ENCODE measurements around the gene ACER2. TPM values are rescaled to one million over a fixed set of nuclear protein-coding genes. Genes with fewer than 3 reads are reported as not detected.

ACER2 gene
- total RNA-seq, 1 experiment from 2014 or later = 8.8 TPM

DNA sequence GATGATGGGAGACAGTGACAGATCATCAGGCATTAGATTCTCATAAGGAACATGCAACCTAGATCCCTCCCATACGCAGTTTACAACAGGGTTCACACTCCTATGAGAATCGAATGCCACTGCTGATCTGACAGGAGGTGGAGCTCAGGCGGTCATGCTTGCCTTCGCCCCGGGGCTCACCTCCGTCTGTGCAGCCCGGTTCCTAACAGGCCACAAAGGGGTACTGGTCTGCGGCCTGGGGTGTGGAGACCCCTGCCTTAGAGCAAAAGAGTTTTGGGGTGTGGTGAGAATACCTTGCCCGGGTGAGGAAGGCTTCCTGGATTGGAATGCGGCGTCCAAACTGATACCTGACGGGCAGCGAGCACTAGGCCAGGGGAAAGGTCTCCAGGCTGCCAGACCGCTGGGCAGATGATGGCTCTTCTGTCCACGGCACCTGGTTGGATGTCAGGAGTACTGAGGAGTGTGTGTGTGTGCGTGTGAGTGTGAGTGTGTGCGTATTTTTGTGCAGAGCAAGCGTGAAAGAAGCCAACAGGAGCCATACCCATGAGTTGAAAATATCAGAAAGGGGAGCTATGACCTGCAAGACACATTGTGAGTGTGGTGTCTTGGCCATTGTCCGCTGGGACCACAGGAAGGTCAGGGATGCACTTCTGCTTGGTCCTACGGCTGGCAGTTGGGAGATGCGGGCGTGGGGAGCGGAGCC, 55.4 kb downstream of the ACER2 start:
- CTCF ChIA-PET = interaction anchor here (0.6 to 2.8 kb wide), 99 partner anchors 9 to 1558 kb away, joined by 3 to 58 read pairs (median 6); partner anchors contain the start of genes ACER2, DENND4C, RPS6 and RRAGA
- Mint-ChIP-seq H3K36me3 (peaks cover 3% of the 10 kb centered on the region), H3K4me1 (peaks cover 3% of the 10 kb centered on the region), H3K4me3 (peak overlapping the region; percentile 74), H3K27me3 (ENCODE audit: low read depth) (peaks cover 9% of the 10 kb centered on the region; the same call in 1 of the 2 replicates), H3K9me3 (peaks cover 11% of the 10 kb centered on the region), H3K27ac (no peak overlapping the region)
- DNase-seq (ENCODE audit: low spot score) = no peak
- POLR2A ChIA-PET = no interaction called here
- no peak for TF ChIP-seq FOXK1 (CRISPR knock-in tag; IDR thresholded peaks at IDR 0.05)
- TF ChIP-seq CREM (CRISPR knock-in tag; IDR thresholded peaks at IDR 0.05) = no peak
- no peak for TF ChIP-seq CBFB (CRISPR knock-in tag; IDR thresholded peaks at IDR 0.05; ENCODE audit: low read depth)
- TF ChIP-seq, protein P1, sequence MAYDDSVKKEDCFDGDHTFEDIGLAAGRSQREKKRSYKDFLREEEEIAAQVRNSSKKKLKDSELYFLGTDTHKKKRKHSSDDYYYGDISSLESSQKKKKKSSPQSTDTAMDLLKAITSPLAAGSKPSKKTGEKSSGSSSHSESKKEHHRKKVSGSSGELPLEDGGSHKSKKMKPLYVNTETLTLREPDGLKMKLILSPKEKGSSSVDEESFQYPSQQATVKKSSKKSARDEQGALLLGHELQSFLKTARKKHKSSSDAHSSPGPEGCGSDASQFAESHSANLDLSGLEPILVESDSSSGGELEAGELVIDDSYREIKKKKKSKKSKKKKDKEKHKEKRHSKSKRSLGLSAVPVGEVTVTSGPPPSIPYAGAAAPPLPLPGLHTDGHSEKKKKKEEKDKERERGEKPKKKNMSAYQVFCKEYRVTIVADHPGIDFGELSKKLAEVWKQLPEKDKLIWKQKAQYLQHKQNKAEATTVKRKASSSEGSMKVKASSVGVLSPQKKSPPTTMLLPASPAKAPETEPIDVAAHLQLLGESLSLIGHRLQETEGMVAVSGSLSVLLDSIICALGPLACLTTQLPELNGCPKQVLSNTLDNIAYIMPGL (CRISPR knock-in tag; IDR thresholded peaks at IDR 0.05) = no peak
- TF ChIP-seq TCF7 (CRISPR knock-in tag; IDR thresholded peaks at IDR 0.05; ENCODE audit: low read depth) = no peak
- TF ChIP-seq, protein P2, sequence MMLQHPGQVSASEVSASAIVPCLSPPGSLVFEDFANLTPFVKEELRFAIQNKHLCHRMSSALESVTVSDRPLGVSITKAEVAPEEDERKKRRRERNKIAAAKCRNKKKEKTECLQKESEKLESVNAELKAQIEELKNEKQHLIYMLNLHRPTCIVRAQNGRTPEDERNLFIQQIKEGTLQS (CRISPR knock-in tag; conservative IDR thresholded peaks at IDR 0.05) = no peak
- TF ChIP-seq, protein P3, sequence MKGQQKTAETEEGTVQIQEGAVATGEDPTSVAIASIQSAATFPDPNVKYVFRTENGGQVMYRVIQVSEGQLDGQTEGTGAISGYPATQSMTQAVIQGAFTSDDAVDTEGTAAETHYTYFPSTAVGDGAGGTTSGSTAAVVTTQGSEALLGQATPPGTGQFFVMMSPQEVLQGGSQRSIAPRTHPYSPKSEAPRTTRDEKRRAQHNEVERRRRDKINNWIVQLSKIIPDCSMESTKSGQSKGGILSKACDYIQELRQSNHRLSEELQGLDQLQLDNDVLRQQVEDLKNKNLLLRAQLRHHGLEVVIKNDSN (CRISPR knock-in tag; IDR thresholded peaks at IDR 0.05) = no peak
- no peak for ATAC-seq

DNA sequence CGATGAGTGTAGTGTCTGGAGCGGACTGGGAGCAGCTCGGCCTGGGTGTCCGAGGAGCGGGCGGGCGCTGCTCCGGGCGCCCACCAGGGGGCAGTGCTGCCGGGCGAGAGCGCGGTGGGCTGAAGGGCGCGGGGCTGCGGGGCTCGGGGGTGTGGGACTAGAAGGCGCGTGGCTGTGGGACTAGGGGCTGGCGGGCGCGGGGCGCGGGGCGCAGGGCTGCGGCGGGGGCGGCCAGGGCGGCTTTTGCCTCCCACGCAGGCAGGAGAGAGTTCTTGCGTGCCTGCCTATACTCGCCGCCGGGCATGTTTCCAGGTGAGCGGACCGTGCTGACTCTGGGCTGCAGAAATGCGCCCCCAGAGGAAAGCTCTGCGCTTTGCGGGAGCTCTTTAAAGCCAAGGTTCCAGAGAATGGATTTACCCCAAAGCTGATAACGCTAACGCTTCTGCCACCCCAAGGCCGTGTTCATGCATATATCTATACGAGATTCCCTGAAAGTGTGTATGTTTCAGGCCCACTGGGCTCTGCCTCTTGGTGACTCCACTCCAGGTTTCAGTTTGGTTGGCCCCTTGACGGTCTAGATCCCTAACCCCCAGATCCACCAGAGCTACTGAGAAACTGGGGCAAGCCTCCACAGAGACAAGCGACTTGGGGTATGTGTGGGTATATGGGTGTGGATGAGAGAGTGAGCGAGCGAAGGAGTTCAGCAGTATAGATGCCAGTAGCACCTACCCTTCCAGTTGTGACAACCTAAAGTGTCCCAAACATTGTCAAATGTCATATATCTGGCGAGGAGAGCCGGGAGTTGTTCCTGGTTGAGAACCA, 56.2 kb downstream of the ACER2 start:
- peaks cover 9% of the 10 kb centered on the region; the same call in 1 of the 2 replicates for H3K27me3 Mint-ChIP-seq (ENCODE audit: low read depth)
- ChIA-PET POLR2A (interaction anchor here (0.6 kb wide), 2 partner anchors 18 to 56 kb away, joined by 3 read pairs; partner anchors contain the start of gene ACER2), CTCF (interaction anchor here (0.5 to 2.8 kb wide), 161 partner anchors 8 to 1558 kb away, joined by 3 to 58 read pairs (median 5); partner anchors contain the start of genes ACER2, DENND4C, MLLT3 and RPS6)
- ATAC-seq (peak; percentile 92), DNase-seq (ENCODE audit: low spot score) (peak; percentile 82)
- H3K27ac Mint-ChIP-seq = no peak overlapping the region
- peak overlapping the region; percentile 74 for H3K4me3 Mint-ChIP-seq
- peaks cover 11% of the 10 kb centered on the region for H3K9me3 Mint-ChIP-seq
- TF ChIP-seq ETV6 (CRISPR knock-in tag; IDR thresholded peaks at IDR 0.05) (peak; percentile 9; the same call in 1 of the 2 replicates), EMX1 (CRISPR knock-in tag; IDR thresholded peaks at IDR 0.05) (0 out of 2 replicates have a peak, but pooled peaks have one; percentile 26)
- TF ChIP-seq, protein P4, sequence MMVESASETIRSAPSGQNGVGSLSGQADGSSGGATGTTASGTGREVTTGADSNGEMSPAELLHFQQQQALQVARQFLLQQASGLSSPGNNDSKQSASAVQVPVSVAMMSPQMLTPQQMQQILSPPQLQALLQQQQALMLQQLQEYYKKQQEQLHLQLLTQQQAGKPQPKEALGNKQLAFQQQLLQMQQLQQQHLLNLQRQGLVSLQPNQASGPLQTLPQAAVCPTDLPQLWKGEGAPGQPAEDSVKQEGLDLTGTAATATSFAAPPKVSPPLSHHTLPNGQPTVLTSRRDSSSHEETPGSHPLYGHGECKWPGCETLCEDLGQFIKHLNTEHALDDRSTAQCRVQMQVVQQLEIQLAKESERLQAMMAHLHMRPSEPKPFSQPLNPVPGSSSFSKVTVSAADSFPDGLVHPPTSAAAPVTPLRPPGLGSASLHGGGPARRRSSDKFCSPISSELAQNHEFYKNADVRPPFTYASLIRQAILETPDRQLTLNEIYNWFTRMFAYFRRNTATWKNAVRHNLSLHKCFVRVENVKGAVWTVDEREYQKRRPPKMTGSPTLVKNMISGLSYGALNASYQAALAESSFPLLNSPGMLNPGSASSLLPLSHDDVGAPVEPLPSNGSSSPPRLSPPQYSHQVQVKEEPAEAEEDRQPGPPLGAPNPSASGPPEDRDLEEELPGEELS (CRISPR knock-in tag; IDR thresholded peaks at IDR 0.05) = no peak
- TF ChIP-seq, protein P5, sequence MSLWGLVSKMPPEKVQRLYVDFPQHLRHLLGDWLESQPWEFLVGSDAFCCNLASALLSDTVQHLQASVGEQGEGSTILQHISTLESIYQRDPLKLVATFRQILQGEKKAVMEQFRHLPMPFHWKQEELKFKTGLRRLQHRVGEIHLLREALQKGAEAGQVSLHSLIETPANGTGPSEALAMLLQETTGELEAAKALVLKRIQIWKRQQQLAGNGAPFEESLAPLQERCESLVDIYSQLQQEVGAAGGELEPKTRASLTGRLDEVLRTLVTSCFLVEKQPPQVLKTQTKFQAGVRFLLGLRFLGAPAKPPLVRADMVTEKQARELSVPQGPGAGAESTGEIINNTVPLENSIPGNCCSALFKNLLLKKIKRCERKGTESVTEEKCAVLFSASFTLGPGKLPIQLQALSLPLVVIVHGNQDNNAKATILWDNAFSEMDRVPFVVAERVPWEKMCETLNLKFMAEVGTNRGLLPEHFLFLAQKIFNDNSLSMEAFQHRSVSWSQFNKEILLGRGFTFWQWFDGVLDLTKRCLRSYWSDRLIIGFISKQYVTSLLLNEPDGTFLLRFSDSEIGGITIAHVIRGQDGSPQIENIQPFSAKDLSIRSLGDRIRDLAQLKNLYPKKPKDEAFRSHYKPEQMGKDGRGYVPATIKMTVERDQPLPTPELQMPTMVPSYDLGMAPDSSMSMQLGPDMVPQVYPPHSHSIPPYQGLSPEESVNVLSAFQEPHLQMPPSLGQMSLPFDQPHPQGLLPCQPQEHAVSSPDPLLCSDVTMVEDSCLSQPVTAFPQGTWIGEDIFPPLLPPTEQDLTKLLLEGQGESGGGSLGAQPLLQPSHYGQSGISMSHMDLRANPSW (CRISPR knock-in tag; conservative IDR thresholded peaks at IDR 0.05; ENCODE audit: low read depth) = no peak
- TF ChIP-seq, protein P6, sequence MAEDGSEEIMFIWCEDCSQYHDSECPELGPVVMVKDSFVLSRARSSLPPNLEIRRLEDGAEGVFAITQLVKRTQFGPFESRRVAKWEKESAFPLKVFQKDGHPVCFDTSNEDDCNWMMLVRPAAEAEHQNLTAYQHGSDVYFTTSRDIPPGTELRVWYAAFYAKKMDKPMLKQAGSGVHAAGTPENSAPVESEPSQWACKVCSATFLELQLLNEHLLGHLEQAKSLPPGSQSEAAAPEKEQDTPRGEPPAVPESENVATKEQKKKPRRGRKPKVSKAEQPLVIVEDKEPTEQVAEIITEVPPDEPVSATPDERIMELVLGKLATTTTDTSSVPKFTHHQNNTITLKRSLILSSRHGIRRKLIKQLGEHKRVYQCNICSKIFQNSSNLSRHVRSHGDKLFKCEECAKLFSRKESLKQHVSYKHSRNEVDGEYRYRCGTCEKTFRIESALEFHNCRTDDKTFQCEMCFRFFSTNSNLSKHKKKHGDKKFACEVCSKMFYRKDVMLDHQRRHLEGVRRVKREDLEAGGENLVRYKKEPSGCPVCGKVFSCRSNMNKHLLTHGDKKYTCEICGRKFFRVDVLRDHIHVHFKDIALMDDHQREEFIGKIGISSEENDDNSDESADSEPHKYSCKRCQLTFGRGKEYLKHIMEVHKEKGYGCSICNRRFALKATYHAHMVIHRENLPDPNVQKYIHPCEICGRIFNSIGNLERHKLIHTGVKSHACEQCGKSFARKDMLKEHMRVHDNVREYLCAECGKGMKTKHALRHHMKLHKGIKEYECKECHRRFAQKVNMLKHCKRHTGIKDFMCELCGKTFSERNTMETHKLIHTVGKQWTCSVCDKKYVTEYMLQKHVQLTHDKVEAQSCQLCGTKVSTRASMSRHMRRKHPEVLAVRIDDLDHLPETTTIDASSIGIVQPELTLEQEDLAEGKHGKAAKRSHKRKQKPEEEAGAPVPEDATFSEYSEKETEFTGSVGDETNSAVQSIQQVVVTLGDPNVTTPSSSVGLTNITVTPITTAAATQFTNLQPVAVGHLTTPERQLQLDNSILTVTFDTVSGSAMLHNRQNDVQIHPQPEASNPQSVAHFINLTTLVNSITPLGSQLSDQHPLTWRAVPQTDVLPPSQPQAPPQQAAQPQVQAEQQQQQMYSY (CRISPR knock-in tag; IDR thresholded peaks at IDR 0.05) = peak; percentile 73
- TF ChIP-seq, protein P1 (CRISPR knock-in tag; IDR thresholded peaks at IDR 0.05) = peak; percentile 93
- TF ChIP-seq, protein P7, sequence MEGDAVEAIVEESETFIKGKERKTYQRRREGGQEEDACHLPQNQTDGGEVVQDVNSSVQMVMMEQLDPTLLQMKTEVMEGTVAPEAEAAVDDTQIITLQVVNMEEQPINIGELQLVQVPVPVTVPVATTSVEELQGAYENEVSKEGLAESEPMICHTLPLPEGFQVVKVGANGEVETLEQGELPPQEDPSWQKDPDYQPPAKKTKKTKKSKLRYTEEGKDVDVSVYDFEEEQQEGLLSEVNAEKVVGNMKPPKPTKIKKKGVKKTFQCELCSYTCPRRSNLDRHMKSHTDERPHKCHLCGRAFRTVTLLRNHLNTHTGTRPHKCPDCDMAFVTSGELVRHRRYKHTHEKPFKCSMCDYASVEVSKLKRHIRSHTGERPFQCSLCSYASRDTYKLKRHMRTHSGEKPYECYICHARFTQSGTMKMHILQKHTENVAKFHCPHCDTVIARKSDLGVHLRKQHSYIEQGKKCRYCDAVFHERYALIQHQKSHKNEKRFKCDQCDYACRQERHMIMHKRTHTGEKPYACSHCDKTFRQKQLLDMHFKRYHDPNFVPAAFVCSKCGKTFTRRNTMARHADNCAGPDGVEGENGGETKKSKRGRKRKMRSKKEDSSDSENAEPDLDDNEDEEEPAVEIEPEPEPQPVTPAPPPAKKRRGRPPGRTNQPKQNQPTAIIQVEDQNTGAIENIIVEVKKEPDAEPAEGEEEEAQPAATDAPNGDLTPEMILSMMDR (IDR thresholded peaks at IDR 0.05) = peak; percentile 89
- H3K4me1 Mint-ChIP-seq = peaks cover 3% of the 10 kb centered on the region
- H3K36me3 Mint-ChIP-seq = peaks cover 3% of the 10 kb centered on the region
